ENCODE measurements around the gene VAMP1. TPM values are rescaled to one million over a fixed set of nuclear protein-coding genes. Genes with fewer than 3 reads are reported as not detected.
"Not testable (repeated sequence)": the region's sequence is repeated elsewhere in the genome, so short reads cannot be mapped to it uniquely, and the experiment has no call there.

Gene VAMP1, protein sequence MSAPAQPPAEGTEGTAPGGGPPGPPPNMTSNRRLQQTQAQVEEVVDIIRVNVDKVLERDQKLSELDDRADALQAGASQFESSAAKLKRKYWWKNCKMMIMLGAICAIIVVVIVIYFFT
- polyA plus RNA-seq = 1 to 10 TPM; 4.3 to 6.6 TPM

- peaks cover 0 to 3% of the 10 kb centered on the region in 2 donors for H3K4me1 ChIP-seq (ENCODE audit: control insufficient read depth in 2 of 2, insufficient read depth in 2 of 2, low read length in 1 of 2)
- no peaks in the 10 kb centered on the region for H3K27me3 ChIP-seq (ENCODE audit: control insufficient read depth in 1 of 2, insufficient read depth in 2 of 2, low read length in 2 of 2)
- peaks cover 0 to 4% of the 10 kb centered on the region in 2 donors for H3K36me3 ChIP-seq (ENCODE audit: control insufficient read depth in 2 of 2, insufficient read depth in 2 of 2, low read length in 1 of 2)
- peak within 1 kb of the TSS; percentile 67 to 82 for H3K4me3 ChIP-seq (ENCODE audit: low read depth in 1 of 2, low read length in 2 of 2)
- H3K9me3 ChIP-seq (ENCODE audit: control insufficient read depth in 2 of 2, insufficient read depth in 1 of 2, low read depth in 1 of 2, low read length in 1 of 2) = no peaks in the 10 kb centered on the region
- WGBS, 2 donors = 0 to 1% methylated on average over 65 to 69 of the region's 69 CpGs
- H3K27ac ChIP-seq (ENCODE audit: low read depth in 2 of 2, low read length in 1 of 2) = peak within 1 kb of the TSS; percentile 94
Observed at GRCh38 chr12:6470375-6471163, at the start of gene VAMP1. VAMP1 (minus strand) TSS chr12:6470677; CDS start chr12:6470531, 146 bp downstream.

DNA sequence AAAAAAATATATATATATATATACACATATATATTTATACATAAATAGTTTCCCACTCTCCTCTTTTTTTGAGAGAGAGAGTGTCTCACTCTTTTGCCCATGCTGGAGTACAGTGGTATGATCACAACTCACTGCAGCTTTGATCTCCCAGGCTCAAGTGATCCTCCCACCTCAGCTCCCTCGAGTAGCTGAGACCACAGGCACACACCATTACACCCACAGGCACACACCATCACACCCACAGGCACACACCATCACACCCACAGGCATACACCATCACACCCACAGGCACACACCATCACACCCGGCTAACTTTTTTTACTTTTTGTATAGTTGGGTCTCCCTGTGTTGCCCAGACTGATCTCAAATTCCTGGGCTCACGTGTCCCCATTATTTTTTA is 49.7 kb upstream of the VAMP1 start:
- 76 to 77% methylated on average over 3 of the region's 3 CpGs for WGBS, 2 donors
- peaks cover 15 to 29% of the 10 kb centered on the region in 2 donors for H3K36me3 ChIP-seq (ENCODE audit: control insufficient read depth in 2 of 2, insufficient read depth in 2 of 2, low read length in 1 of 2)
- no peaks in the 10 kb centered on the region for H3K4me1 ChIP-seq (ENCODE audit: control insufficient read depth in 2 of 2, insufficient read depth in 2 of 2, low read length in 1 of 2)
- H3K9me3 ChIP-seq (ENCODE audit: control insufficient read depth in 2 of 2, insufficient read depth in 1 of 2, low read depth in 1 of 2, low read length in 1 of 2) = no peaks in the 10 kb centered on the region
- H3K4me3 ChIP-seq (ENCODE audit: low read depth in 1 of 2, low read length in 2 of 2) = no peak overlapping the region
- H3K27ac ChIP-seq (ENCODE audit: low read depth in 2 of 2, low read length in 1 of 2) = no peak overlapping the region
- no peaks in the 10 kb centered on the region for H3K27me3 ChIP-seq (ENCODE audit: control insufficient read depth in 1 of 2, insufficient read depth in 2 of 2, low read length in 2 of 2)

DNA sequence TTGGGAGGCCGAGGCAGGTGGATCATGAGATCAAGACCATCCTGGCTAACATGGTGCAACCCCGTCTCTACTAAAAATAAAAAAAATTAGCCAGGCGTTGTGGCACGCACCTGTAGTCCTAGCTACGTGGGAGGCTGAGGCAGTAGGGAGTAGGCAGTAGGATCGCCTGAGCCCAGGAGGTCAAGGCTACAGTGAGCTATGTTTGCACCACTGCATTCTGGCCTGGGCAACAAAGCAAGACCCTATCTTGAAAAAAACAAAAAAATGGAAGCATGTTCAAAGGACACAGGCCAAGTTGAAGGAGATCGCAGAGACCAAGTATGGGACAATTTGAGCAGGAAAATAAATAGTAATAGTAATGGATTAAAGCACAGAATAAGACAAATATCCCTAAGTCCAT is 37.6 kb upstream of the VAMP1 start:
- peaks cover 0 to 9% of the 10 kb centered on the region in 2 donors for H3K36me3 ChIP-seq (ENCODE audit: control insufficient read depth in 2 of 2, insufficient read depth in 2 of 2, low read length in 1 of 2)
- no peaks in the 10 kb centered on the region for H3K27me3 ChIP-seq (ENCODE audit: control insufficient read depth in 1 of 2, insufficient read depth in 2 of 2, low read length in 2 of 2)
- H3K4me3 ChIP-seq (ENCODE audit: low read depth in 1 of 2, low read length in 2 of 2) = no peak overlapping the region
- H3K27ac ChIP-seq (ENCODE audit: low read depth in 2 of 2, low read length in 1 of 2) = no peak overlapping the region
- no peaks in the 10 kb centered on the region for H3K4me1 ChIP-seq (ENCODE audit: control insufficient read depth in 2 of 2, insufficient read depth in 2 of 2, low read length in 1 of 2)
- 84 to 88% methylated on average over 7 of the region's 7 CpGs for WGBS, 2 donors
- H3K9me3 ChIP-seq (ENCODE audit: control insufficient read depth in 2 of 2, insufficient read depth in 1 of 2, low read depth in 1 of 2, low read length in 1 of 2) = no peaks in the 10 kb centered on the region

DNA sequence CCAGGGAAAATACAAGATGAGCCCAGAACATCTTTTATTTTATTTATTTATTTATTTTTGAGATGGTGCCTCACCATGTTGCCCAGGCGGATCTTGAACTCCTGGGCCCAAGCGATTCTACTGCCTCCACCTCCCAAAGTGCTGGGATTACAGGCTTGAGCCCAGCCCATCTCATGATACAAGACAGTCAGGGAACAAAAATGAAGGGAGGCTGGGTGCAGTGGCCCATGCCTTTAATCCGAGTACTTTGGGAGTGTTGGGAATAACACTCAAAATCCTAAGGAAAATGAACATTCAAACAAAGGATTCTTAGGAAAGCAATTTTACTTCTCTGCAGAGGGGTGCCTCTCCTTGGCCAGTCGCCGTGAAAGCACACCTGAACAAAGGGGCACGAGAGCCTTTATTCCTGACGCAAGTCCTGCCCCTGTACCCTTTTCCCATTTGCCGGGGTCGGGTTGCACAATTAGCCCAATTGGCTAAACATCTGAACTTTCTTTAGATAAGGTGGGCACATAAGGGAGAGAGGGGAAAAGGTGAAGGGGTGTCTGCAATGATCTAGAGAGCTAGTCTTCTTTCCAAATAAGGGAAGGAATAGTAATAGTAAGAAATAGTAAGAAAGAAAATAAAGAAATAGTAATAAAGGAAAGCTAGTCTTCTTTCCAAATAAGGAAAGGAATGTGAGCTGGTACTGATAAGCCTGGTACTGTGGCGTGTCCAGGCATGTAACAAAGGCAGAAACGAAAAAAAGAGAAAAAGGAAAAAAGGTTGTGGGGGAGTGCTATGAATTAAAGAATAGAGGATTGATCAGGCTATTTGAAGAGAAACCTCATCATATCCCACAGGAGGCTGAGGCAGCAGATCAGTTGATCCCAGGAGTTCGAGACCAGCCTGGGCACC is 36.9 kb upstream of the VAMP1 start:
- no peaks in the 10 kb centered on the region for H3K4me1 ChIP-seq (ENCODE audit: control insufficient read depth in 2 of 2, insufficient read depth in 2 of 2, low read length in 1 of 2)
- H3K27me3 ChIP-seq (ENCODE audit: control insufficient read depth in 1 of 2, insufficient read depth in 2 of 2, low read length in 2 of 2) = no peaks in the 10 kb centered on the region
- no peaks in the 10 kb centered on the region for H3K9me3 ChIP-seq (ENCODE audit: control insufficient read depth in 2 of 2, insufficient read depth in 1 of 2, low read depth in 1 of 2, low read length in 1 of 2)
- peak overlapping the region in 1 of 2 donors; percentile 31 for H3K27ac ChIP-seq (ENCODE audit: low read depth in 2 of 2, low read length in 1 of 2)
- H3K36me3 ChIP-seq (ENCODE audit: control insufficient read depth in 2 of 2, insufficient read depth in 2 of 2, low read length in 1 of 2) = peaks cover 0 to 6% of the 10 kb centered on the region in 2 donors
- 64 to 67% methylated on average over 12 of the region's 12 CpGs for whole genome bisulfite sequencing, 2 donors
- no peak overlapping the region for H3K4me3 ChIP-seq (ENCODE audit: low read depth in 1 of 2, low read length in 2 of 2)

GRCh38 chr12:6500466-6500865 is 30.0 kb upstream of the VAMP1 start:
- WGBS, 2 donors = 67 to 74% methylated on average over 2 of the region's 2 CpGs
- H3K9me3 ChIP-seq (ENCODE audit: control insufficient read depth in 2 of 2, insufficient read depth in 1 of 2, low read depth in 1 of 2, low read length in 1 of 2) = no peaks in the 10 kb centered on the region
- no peak overlapping the region for H3K4me3 ChIP-seq (ENCODE audit: low read depth in 1 of 2, low read length in 2 of 2)
- no peaks in the 10 kb centered on the region for H3K4me1 ChIP-seq (ENCODE audit: control insufficient read depth in 2 of 2, insufficient read depth in 2 of 2, low read length in 1 of 2)
- H3K27ac ChIP-seq (ENCODE audit: low read depth in 2 of 2, low read length in 1 of 2) = no peak overlapping the region
- H3K36me3 ChIP-seq (ENCODE audit: control insufficient read depth in 2 of 2, insufficient read depth in 2 of 2, low read length in 1 of 2) = no peaks in the 10 kb centered on the region
- no peaks in the 10 kb centered on the region for H3K27me3 ChIP-seq (ENCODE audit: control insufficient read depth in 1 of 2, insufficient read depth in 2 of 2, low read length in 2 of 2)

- WGBS, 2 donors = 70 to 90% methylated on average over 3 of the region's 3 CpGs
- H3K4me3 ChIP-seq (ENCODE audit: low read depth in 1 of 2, low read length in 2 of 2); H3K9me3 ChIP-seq (ENCODE audit: control insufficient read depth in 2 of 2, insufficient read depth in 1 of 2, low read depth in 1 of 2, low read length in 1 of 2); H3K36me3 ChIP-seq (ENCODE audit: control insufficient read depth in 2 of 2, insufficient read depth in 2 of 2, low read length in 1 of 2); H3K27ac ChIP-seq (ENCODE audit: low read depth in 2 of 2, low read length in 1 of 2); H3K27me3 ChIP-seq (ENCODE audit: control insufficient read depth in 1 of 2, insufficient read depth in 2 of 2, low read length in 2 of 2); H3K4me1 ChIP-seq (ENCODE audit: control insufficient read depth in 2 of 2, insufficient read depth in 2 of 2, low read length in 1 of 2): not testable (repeated sequence)
Observed at GRCh38 chr12:6497291-6497690, 26.8 kb upstream of the VAMP1 start.

GRCh38 chr12:6494968-6495367 is 24.5 kb upstream of the VAMP1 start:
- Histone ChIP-seq H3K27ac (ENCODE audit: low read depth in 2 of 2, low read length in 1 of 2) (no peak overlapping the region), H3K4me1 (ENCODE audit: control insufficient read depth in 2 of 2, insufficient read depth in 2 of 2, low read length in 1 of 2) (no peaks in the 10 kb centered on the region), H3K4me3 (ENCODE audit: low read depth in 1 of 2, low read length in 2 of 2) (peak overlapping the region in 1 of 2 donors; percentile 97), H3K36me3 (ENCODE audit: control insufficient read depth in 2 of 2, insufficient read depth in 2 of 2, low read length in 1 of 2) (no peaks in the 10 kb centered on the region), H3K27me3 (ENCODE audit: control insufficient read depth in 1 of 2, insufficient read depth in 2 of 2, low read length in 2 of 2) (no peaks in the 10 kb centered on the region), H3K9me3 (ENCODE audit: control insufficient read depth in 2 of 2, insufficient read depth in 1 of 2, low read depth in 1 of 2, low read length in 1 of 2) (no peaks in the 10 kb centered on the region)
- WGBS, 2 donors = 65 to 68% methylated on average over 1 of the region's 1 CpG

- 1% methylated on average over 14 of the region's 14 CpGs for WGBS, 2 donors
- no peaks in the 10 kb centered on the region for H3K9me3 ChIP-seq (ENCODE audit: control insufficient read depth in 2 of 2, insufficient read depth in 1 of 2, low read depth in 1 of 2, low read length in 1 of 2)
- H3K36me3 ChIP-seq (ENCODE audit: control insufficient read depth in 2 of 2, insufficient read depth in 2 of 2, low read length in 1 of 2) = no peaks in the 10 kb centered on the region
- no peaks in the 10 kb centered on the region for H3K4me1 ChIP-seq (ENCODE audit: control insufficient read depth in 2 of 2, insufficient read depth in 2 of 2, low read length in 1 of 2)
- H3K27me3 ChIP-seq (ENCODE audit: control insufficient read depth in 1 of 2, insufficient read depth in 2 of 2, low read length in 2 of 2) = no peaks in the 10 kb centered on the region
- H3K4me3 ChIP-seq (ENCODE audit: low read depth in 1 of 2, low read length in 2 of 2) = peak overlapping the region; percentile 51 to 97
- peak overlapping the region; percentile 26 to 75 for H3K27ac ChIP-seq (ENCODE audit: low read depth in 2 of 2, low read length in 1 of 2)
Observed at GRCh38 chr12:6494258-6494743, 23.8 kb upstream of the VAMP1 start.

DNA sequence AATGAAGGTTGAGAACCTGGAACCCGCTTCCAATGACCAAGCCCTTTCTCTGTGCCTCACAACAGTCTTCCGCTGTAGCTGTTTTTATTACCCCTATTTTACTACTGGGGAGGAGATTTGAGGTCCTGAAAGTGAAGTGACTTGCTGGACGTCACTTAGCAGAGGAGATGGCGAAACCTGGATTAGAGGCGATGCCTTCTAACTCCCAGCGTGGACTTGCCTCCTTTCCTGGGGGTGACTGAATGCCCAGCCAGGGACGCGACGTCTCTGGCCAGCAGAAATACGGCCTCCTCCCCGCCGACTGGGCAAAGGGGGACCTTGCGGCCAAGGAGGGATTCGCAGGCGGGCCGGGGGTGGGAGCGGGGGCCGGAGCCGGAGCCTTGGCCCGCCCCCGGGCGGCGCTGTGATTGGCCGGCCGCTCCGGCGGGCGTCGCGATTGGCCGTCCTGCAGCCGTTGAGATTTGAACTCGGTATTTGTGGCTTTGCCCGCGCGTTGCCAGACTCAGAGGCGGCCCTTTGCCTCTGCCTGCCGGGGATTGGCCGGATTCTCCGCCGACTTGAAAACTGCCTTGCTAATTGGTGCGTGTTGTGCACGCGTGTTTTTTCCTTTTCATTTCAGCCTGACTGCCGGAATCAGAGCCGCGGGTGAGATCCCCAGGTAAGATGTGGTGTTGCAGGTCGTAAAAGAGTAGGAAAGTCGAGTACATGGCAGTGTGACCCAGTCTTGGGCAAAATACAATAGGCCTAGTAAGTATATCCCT is 23.2 kb upstream of the VAMP1 start, which contains the start of gene NCAPD2:
NCAPD2 (plus strand) TSS at position 606 of the 761 bp plus-strand sequence. CDS start 997 bp downstream, outside the sequence.
- Histone ChIP-seq H3K9me3 (ENCODE audit: control insufficient read depth in 2 of 2, insufficient read depth in 1 of 2, low read depth in 1 of 2, low read length in 1 of 2) (no peaks in the 10 kb centered on the region), H3K4me1 (ENCODE audit: control insufficient read depth in 2 of 2, insufficient read depth in 2 of 2, low read length in 1 of 2) (no peaks in the 10 kb centered on the region), H3K4me3 (ENCODE audit: low read depth in 1 of 2, low read length in 2 of 2) (peak within 1 kb of the TSS; percentile 58 to 97), H3K27me3 (ENCODE audit: control insufficient read depth in 1 of 2, insufficient read depth in 2 of 2, low read length in 2 of 2) (no peaks in the 10 kb centered on the region), H3K36me3 (ENCODE audit: control insufficient read depth in 2 of 2, insufficient read depth in 2 of 2, low read length in 1 of 2) (no peaks in the 10 kb centered on the region), H3K27ac (ENCODE audit: low read depth in 2 of 2, low read length in 1 of 2) (peak within 1 kb of the TSS; percentile 98 to 100)
- 0 to 1% methylated on average over 42 to 49 of the region's 49 CpGs for WGBS, 2 donors

All from esophagus (tissue), 2 donors.